RPMI7951 (cell line): ENCODE results near the gene GPC6. TPM values are rescaled to one million over a fixed set of nuclear protein-coding genes. Genes with fewer than 3 reads are reported as not detected.

Experiments
- DNase-seq: peaks from one replicate; pipeline ENCODE4 v3.0.0-alpha.2; 2012; ENCODE audit warnings: low read depth
- total RNA-seq: library from RNA; depleted of rRNA; stranded (reverse); fragments of >200 nt; shearing (Covaris generic); gene quantifications from 2 replicates; pipeline ENCODE4 v1.2.3, GENCODE V29; 2014

The GPC6 gene
- total RNA-seq, 1 experiment from 2014 or later: under 0.01 TPM

- DNase-seq: no peak
Observed at GRCh38 chr13:93922063-93922855, 695.7 kb downstream of the GPC6 start.

GRCh38 chr13:93925990-93926389, 699.4 kb downstream of the GPC6 start:
- no peak for DNase-seq

- DNase-seq: no peak
Observed at GRCh38 chr13:93926425-93926824, 699.8 kb downstream of the GPC6 start.

GRCh38 chr13:93927431-93927830, 700.8 kb downstream of the GPC6 start:
- no peak for DNase-seq

GRCh38 chr13:93932901-93933300, 706.3 kb downstream of the GPC6 start:
- DNase-seq: no peak

- DNase-seq: no peak
Observed at GRCh38 chr13:93936901-93937300, 710.3 kb downstream of the GPC6 start.

- no peak for DNase-seq
Observed at GRCh38 chr13:93941444-93941843, 714.8 kb downstream of the GPC6 start.

- no peak for DNase-seq
Observed at GRCh38 chr13:93942016-93942415, 715.4 kb downstream of the GPC6 start.

- DNase-seq: no peak
Observed at GRCh38 chr13:93945621-93946020, 719.0 kb downstream of the GPC6 start.

GRCh38 chr13:93946994-93947393, 720.4 kb downstream of the GPC6 start:
- DNase-seq: no peak

GRCh38 chr13:93947651-93948050, 721.0 kb downstream of the GPC6 start:
- DNase-seq: no peak

GRCh38 chr13:93948162-93948922, 721.7 kb downstream of the GPC6 start:
- no peak for DNase-seq

GRCh38 chr13:93951108-93951507, 724.5 kb downstream of the GPC6 start:
- no peak for DNase-seq

- no peak for DNase-seq
Observed at GRCh38 chr13:93951951-93952350, 725.3 kb downstream of the GPC6 start.

- DNase-seq: no peak
Observed at GRCh38 chr13:93953841-93954240, 727.2 kb downstream of the GPC6 start.

GRCh38 chr13:93955904-93956303, 729.3 kb downstream of the GPC6 start:
- no peak for DNase-seq

- no peak for DNase-seq
Observed at GRCh38 chr13:93956426-93956825, 729.8 kb downstream of the GPC6 start.

- no peak for DNase-seq
Observed at GRCh38 chr13:93957371-93957770, 730.8 kb downstream of the GPC6 start.

GRCh38 chr13:93959796-93960533, 733.4 kb downstream of the GPC6 start:
- no peak for DNase-seq

- DNase-seq: no peak
Observed at GRCh38 chr13:93963266-93964145, 736.9 kb downstream of the GPC6 start.

GRCh38 chr13:93964146-93964512, 737.5 kb downstream of the GPC6 start:
- no peak for DNase-seq

GRCh38 chr13:93965587-93965986, 739.0 kb downstream of the GPC6 start:
- DNase-seq: no peak
